ENCODE results near the gene CDKN2B-AS1. TPM values are rescaled to one million over a fixed set of nuclear protein-coding genes. Genes with fewer than 3 reads are reported as not detected.
A peak's percentile ranks its signal among the peaks of the same experiment; 100 is the strongest.
"Not testable (repeated sequence)": the region's sequence is repeated elsewhere in the genome, so short reads cannot be mapped to it uniquely, and the experiment has no call there.

Gene CDKN2B-AS1
- total RNA-seq, result 0.76 and 1.4 TPM in 2 replicates

GRCh38 chr9:21994556-21995005 lies at the start of gene CDKN2B-AS1:
TSS of gene CDKN2B-AS1 (plus strand) at chr9:21994791.
- DNase-seq (ENCODE audit: low read depth in 2 of 2), result peak; percentile 58 to 90

- DNase-seq (ENCODE audit: low read depth in 2 of 2), result no peak
These were observed 49.0 kb upstream of the CDKN2B-AS1 start for GRCh38 chr9:21945606-21946005.

DNA sequence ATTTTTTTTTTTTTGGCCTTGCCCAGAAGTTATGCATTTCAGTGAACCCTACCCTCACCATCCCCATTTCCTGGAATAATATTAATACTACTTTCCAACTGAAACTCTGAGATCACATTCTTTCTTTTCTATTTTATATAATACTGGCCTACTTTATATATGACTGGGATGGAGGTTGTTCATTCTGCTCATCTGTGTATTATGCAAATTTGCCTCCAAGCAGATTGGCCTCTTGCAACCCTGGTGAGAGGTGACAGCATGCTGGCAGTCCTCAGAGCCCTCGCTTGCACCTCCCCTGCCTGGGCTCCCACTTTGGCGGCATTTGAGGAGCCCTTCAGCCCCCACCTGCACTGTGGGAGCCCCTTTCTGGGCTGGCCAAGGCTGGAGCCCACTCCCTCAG lies 35.8 kb upstream of the CDKN2B-AS1 start:
- no peak for DNase-seq (ENCODE audit: low read depth in 2 of 2)

DNA sequence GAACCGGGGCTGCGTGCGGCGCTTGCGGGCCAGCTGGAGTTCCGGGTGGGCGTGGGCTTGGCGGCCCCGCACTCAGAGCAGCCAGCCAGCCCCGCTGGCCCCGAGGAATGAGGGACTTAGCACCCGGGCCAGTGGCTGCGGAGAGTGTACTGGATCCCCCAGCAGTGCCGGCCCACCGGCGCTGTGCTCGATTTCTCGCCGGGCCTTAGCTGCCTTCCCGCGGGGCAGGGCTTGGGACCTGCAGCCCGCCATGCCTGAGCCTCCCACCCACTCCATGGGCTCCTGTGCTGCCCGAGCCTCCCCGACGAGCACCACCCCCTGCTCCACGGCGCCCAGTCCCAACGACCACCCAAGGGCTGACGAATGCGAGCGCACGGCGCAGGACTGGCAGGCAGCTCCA lies 35.3 kb upstream of the CDKN2B-AS1 start:
- DNase-seq (ENCODE audit: low read depth in 2 of 2), result not testable (repeated sequence)

DNA sequence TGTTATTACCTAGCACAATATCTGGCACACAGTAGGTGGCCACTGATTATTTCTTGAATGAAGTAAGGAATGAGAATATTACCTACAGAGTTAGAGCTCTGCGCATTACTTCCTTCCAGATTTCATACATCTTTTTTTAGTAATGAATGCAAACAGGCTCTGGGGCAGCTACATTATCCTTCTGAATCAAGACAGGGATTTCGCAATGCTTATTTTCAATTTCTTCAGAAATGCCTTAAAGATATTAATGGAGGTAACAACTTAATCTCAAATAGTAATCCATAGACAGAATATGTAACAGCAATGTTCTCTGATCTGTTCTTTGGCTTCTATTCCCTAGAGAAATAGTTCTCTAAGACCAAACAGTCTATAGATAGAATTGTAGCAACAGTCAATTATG lies 33.0 kb upstream of the CDKN2B-AS1 start:
- DNase-seq (ENCODE audit: low read depth in 2 of 2), result no peak

DNA sequence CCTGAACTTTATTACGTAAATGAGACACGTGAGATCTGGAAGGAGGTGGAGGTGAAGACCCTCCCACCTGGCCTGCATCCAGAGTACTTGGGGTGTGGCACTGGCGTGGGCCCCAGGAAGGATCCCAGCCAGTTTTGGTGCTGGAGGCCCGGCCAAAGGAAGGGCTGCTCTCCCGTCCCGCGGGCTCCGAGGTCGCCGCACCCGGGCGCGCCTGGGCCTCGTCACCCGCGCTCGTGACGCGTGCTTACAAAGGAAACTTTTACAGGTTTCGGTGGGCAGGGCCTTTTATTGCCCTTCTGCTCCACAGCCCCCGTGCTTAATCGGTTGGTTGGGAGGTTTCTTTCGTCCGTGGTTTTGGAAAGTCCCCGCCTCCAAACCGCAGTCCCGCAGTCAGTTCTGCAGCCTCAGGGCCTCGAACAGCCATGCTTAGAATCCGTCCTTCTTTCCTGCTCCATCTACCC lies 29.6 kb upstream of the CDKN2B-AS1 start:
- DNase-seq (ENCODE audit: low read depth in 2 of 2), result peak; percentile 40 to 54

- DNase-seq (ENCODE audit: low read depth in 2 of 2), result peak; percentile 54 to 83
These were observed 29.1 kb upstream of the CDKN2B-AS1 start for GRCh38 chr9:21965401-21965951.

DNA sequence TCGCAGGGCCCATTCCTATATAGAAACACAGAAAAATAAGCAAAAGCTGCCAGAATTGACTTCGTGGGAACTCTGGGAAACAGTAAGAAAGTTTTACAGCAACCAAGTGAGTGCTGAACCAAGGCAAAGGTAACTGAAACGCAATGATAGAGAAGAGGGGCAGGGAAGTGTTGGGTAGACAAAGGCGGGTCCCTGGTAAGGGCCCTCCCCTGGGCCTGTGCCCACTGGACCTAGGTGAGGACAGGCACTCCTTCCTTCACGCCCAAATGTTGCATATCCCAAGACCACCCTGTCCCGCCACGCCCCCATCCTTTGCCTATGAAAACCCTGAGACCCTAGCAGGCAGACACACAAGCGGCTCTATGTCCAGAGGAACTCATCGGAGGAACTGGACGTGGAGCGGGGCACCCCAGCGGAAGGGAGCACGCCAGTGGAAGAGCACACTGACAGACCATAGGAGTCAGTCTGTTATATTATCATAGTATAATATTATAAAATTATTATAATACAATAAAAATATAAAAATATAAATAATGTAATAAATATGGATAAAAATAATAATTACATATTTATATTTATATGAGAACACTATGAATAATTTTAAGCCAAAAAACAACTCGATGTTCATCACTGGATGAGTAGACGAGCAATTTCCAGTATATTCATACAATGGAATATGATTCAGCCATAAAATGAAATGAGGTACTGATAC lies 28.3 kb upstream of the CDKN2B-AS1 start:
- no peak for DNase-seq (ENCODE audit: low read depth in 2 of 2)

GRCh38 chr9:21967169-21967568 lies 27.4 kb upstream of the CDKN2B-AS1 start:
- DNase-seq (ENCODE audit: low read depth in 2 of 2), result no peak

DNA sequence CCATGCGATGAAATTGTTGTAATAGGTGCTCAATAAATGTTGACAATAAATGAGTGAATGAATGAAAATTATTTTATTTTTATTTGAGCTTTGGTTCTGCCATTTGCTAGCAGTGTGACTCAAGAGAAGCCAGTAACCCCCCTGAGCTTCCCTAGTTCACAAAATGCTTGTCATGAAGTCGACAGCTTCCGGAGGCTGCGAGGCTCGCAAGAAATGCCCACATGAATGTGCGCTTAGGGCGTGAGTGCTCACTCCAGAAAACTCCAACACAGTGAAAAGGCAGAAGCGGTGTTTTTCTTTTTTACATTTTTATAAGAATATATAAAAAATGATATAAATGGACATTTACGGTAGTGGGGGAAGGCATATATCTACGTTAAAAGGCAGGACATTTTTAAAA lies 26.9 kb upstream of the CDKN2B-AS1 start:
- no peak for DNase-seq (ENCODE audit: low read depth in 2 of 2)

DNA sequence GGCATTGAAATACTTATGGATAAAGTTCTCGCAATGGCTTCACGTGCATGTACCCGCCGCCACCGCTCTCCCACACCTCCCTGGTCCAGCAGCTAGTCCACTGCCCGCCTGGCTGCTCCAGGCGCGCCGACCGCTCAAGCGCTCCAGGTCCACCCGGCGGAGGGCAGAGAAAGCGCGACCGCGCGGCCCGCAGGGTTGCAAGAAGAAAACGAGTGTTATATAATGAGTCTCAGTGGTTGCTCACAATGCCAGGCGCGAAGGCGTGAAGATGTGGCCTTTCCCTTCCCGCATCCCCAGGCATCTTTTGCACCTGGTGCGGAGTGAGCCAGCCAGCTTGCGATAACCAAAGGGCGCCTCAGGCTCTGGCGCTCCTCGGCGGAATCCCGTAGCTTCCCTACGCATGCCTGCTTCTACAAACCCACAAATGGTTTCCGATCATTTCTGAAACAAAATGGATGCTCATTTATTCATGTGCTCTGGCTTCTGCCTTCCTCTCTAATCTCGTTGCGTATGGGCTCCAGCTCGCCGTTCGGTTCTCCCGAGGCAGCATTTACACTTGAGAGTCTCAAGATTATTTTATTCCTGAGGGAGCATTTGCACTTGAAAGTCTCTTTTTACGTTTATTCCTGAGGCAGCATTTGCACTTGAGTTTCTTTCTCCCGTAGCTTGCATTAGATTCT lies 26.1 kb upstream of the CDKN2B-AS1 start:
- peak in 1 of 2 donors; percentile 55 for DNase-seq (ENCODE audit: low read depth in 2 of 2)

DNA sequence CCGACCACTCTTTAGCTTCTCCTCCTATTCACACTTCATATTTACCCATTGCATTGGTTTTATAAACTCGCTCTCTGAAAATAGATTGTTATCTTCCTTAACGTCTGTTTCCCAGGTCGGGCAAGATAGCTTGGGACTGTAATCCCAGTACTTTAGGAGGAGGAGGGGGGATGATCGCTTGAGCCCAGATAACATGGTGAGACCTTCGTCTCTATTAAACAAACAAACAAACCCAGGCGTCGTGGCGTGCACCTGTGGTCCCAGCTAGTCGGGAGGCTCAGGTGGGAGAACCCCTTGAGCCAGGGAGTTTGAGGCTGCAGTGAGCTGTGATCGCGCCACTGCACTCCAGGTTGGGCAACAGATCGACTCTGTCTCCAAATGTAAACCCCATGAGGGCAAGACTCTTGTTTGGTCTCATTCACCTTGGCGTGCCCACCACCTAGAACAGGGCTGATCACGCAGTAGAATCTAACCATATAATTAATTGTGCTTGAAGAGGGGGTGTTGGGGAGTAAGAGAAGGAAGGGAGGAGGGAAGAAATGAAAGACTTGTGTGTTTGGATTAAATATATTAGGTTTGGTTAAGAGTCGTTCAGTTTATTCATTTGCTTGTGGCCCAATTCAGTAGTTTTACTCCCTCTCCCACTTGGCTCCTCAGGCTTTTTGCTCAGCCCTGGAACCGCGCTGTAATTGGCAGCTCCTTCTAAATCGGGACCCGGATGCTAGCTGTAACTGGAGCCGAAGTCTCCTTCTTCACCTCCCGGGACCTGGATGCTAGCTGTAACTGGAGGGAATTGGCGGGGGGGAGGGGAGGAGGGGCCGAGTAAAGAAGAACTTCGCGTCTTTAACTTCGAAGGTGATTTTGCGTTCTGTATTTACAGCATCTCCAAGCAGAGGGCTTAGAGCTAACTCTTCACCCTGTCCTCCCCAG lies 25.3 kb upstream of the CDKN2B-AS1 start:
- DNase-seq (ENCODE audit: low read depth in 2 of 2), result no peak

DNA sequence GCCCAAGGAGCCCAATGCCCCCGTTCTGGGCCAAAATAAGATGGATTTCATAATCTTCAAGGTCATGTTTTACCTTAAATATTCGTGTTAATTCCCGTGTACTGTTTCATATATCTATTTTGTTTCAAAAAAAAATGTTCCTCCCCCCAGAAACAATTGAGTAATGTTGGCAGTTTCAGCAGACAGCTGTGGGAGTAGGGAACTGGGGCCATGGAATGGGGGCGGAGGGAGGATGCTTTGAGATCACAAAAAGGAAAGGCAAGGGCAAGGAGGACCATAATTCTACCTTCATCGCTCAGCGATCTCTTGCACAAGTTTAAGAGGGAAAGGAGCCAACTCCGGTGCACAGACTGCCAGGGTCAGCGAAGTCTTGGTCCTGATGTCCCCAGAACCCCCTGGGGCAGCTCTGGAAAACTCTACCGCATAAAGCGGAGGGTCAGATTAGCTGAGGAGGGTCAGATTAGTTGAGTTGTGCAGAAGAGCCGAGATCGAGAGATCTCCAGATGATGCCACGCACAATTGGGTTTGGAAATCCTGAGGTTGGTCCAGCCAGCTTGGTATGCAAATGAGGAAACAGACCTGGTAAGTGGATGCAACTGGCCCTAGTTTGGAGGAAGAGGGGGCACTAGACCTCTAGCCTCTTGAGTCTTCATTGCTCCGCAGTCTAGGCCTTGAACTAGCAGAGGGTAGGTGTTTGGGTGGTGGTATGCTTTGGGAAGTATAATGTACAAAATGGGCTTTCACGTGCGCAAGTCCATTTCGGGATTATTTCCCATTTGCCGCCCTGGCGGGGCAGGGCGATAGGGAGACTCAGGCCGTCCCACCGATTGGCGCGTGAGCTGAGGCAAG lies 24.4 kb upstream of the CDKN2B-AS1 start:
- no peak for DNase-seq (ENCODE audit: low read depth in 2 of 2)

- no peak for DNase-seq (ENCODE audit: low read depth in 2 of 2)
These were observed 23.6 kb upstream of the CDKN2B-AS1 start for GRCh38 chr9:21970800-21971640.

- no peak for DNase-seq (ENCODE audit: low read depth in 2 of 2)
These were observed 22.2 kb upstream of the CDKN2B-AS1 start for GRCh38 chr9:21972361-21972760.

- no peak for DNase-seq (ENCODE audit: low read depth in 2 of 2)
These were observed 20.3 kb upstream of the CDKN2B-AS1 start for GRCh38 chr9:21974343-21974721.

- peak in 1 of 2 donors; percentile 50 for DNase-seq (ENCODE audit: low read depth in 2 of 2)
These were observed 19.7 kb upstream of the CDKN2B-AS1 start for GRCh38 chr9:21974722-21975409.

GRCh38 chr9:21976334-21976875 lies 18.2 kb upstream of the CDKN2B-AS1 start:
- DNase-seq (ENCODE audit: low read depth in 2 of 2), result no peak

GRCh38 chr9:21982391-21982790 lies 12.2 kb upstream of the CDKN2B-AS1 start:
- DNase-seq (ENCODE audit: low read depth in 2 of 2), result no peak
